IPS DF 6.9 (cell line): ENCODE results near the gene EIF4A3.

ENCODE experiments used
- DNase-seq: peaks from one replicate; pipeline ENCODE4 v3.0.0-alpha.2; 2013; ENCODE audit warnings: low read depth, low spot score
- H3K27ac ChIP-seq: one replicate; pipeline ENCODE4 v1.5.1; 2013; ENCODE audit warnings: low read length, control low read depth
- H3K27me3 ChIP-seq: 2 replicates; pipeline ENCODE4 v1.6.1; 2013; ENCODE audit warnings: mild to moderate bottlenecking, low read length; ENCODE audit not compliant: control insufficient read depth, insufficient read depth
- H3K36me3 ChIP-seq: 2 replicates; pipeline ENCODE4 v1.6.1; 2013; ENCODE audit warnings: low read length; ENCODE audit not compliant: control insufficient read depth, insufficient read depth
- H3K4me1 ChIP-seq: 2 replicates; pipeline ENCODE4 v1.6.1; 2013; ENCODE audit warnings: low read length; ENCODE audit not compliant: control insufficient read depth, insufficient read depth
- H3K4me3 ChIP-seq: 2 replicates; pipeline ENCODE4 v1.5.1; 2013; ENCODE audit warnings: mild to moderate bottlenecking, low read length
- H3K9me3 ChIP-seq: 2 replicates; pipeline ENCODE4 v1.6.1; 2013; ENCODE audit warnings: low read length, inconsistent platforms; ENCODE audit not compliant: control insufficient read depth, insufficient read depth
- WGBS: extraction: QIAGEN DNeasy Blood & Tissue Kit; methylation state at CpG from one replicate; pipeline ENCODE4 v1.1.7; 2013; ENCODE audit warnings: mixed read lengths, missing lambda C conversion rate; ENCODE audit not compliant: insufficient read length, insufficient coverage; 5-methylcytosine and 5-hydroxymethylcytosine counted together

EIF4A3 gene

GRCh38 chr17:80185968-80186367 lies 39.0 kb upstream of the EIF4A3 start:
- Histone ChIP-seq H3K4me1 (no peaks in the 10 kb centered on the region; the same call in 1 of the 2 replicates), H3K27me3 (no peaks in the 10 kb centered on the region), H3K36me3 (no peaks in the 10 kb centered on the region; the same call in 1 of the 2 replicates), H3K4me3 (no peak overlapping the region), H3K27ac (no peak overlapping the region), H3K9me3 (no peaks in the 10 kb centered on the region)
- WGBS: no CpG with 5 or more reads among the region's 9 CpGs
- DNase-seq: no peak

GRCh38 chr17:80184423-80184714 lies 37.4 kb upstream of the EIF4A3 start:
- H3K4me3 ChIP-seq: no peak overlapping the region
- H3K4me1 ChIP-seq: no peaks in the 10 kb centered on the region; the same call in 1 of the 2 replicates
- no peaks in the 10 kb centered on the region; the same call in 1 of the 2 replicates for H3K36me3 ChIP-seq
- no peaks in the 10 kb centered on the region for H3K9me3 ChIP-seq
- no CpG with 5 or more reads among the region's 10 CpGs for WGBS
- DNase-seq: no peak
- H3K27me3 ChIP-seq: no peaks in the 10 kb centered on the region
- H3K27ac ChIP-seq: no peak overlapping the region

GRCh38 chr17:80183581-80184422 lies 36.9 kb upstream of the EIF4A3 start:
- WGBS: no CpG with 5 or more reads among the region's 26 CpGs
- no peaks in the 10 kb centered on the region for H3K9me3 ChIP-seq
- no peaks in the 10 kb centered on the region; the same call in 1 of the 2 replicates for H3K36me3 ChIP-seq
- no peaks in the 10 kb centered on the region for H3K27me3 ChIP-seq
- H3K4me3 ChIP-seq: no peak overlapping the region
- H3K4me1 ChIP-seq: no peaks in the 10 kb centered on the region; the same call in 1 of the 2 replicates
- H3K27ac ChIP-seq: no peak overlapping the region
- no peak for DNase-seq

GRCh38 chr17:80182845-80183223 lies 35.9 kb upstream of the EIF4A3 start:
- DNase-seq: no peak

GRCh38 chr17:80182118-80182844 lies 35.4 kb upstream of the EIF4A3 start:
- no peaks in the 10 kb centered on the region; the same call in 1 of the 2 replicates for H3K4me1 ChIP-seq
- H3K4me3 ChIP-seq: no peak overlapping the region
- H3K36me3 ChIP-seq: no peaks in the 10 kb centered on the region; the same call in 1 of the 2 replicates
- WGBS: no CpG with 5 or more reads among the region's 30 CpGs
- H3K27ac ChIP-seq: no peak overlapping the region
- no peaks in the 10 kb centered on the region for H3K27me3 ChIP-seq
- no peaks in the 10 kb centered on the region for H3K9me3 ChIP-seq
- DNase-seq: no peak

More at GRCh38 chr17:80182845-80183223, 35.9 kb upstream of the EIF4A3 start:
- no CpG with 5 or more reads among the region's 12 CpGs for WGBS
- no peaks in the 10 kb centered on the region; the same call in 1 of the 2 replicates for H3K4me1 ChIP-seq
- no peaks in the 10 kb centered on the region; the same call in 1 of the 2 replicates for H3K36me3 ChIP-seq
- no peaks in the 10 kb centered on the region for H3K9me3 ChIP-seq
- H3K27ac ChIP-seq: no peak overlapping the region
- no peak overlapping the region for H3K4me3 ChIP-seq
- H3K27me3 ChIP-seq: no peaks in the 10 kb centered on the region

- no CpG with 5 or more reads among the region's 17 CpGs for WGBS
Measured at GRCh38 chr17:80181431-80181830, 34.5 kb upstream of the EIF4A3 start.

GRCh38 chr17:80180192-80180591 lies 33.3 kb upstream of the EIF4A3 start:
- Histone ChIP-seq H3K27me3 (no peaks in the 10 kb centered on the region), H3K36me3 (no peaks in the 10 kb centered on the region; the same call in 1 of the 2 replicates), H3K9me3 (no peaks in the 10 kb centered on the region), H3K4me1 (peaks cover 1% of the 10 kb centered on the region; the same call in 1 of the 2 replicates), H3K4me3 (no peak overlapping the region), H3K27ac (no peak overlapping the region)
- DNase-seq: no peak
- WGBS: no CpG with 5 or more reads among the region's 14 CpGs

More at GRCh38 chr17:80181431-80181830, 34.5 kb upstream of the EIF4A3 start:
- Histone ChIP-seq H3K27me3 (no peaks in the 10 kb centered on the region), H3K27ac (no peak overlapping the region), H3K4me1 (no peaks in the 10 kb centered on the region; the same call in 1 of the 2 replicates), H3K9me3 (no peaks in the 10 kb centered on the region), H3K4me3 (no peak overlapping the region), H3K36me3 (no peaks in the 10 kb centered on the region; the same call in 1 of the 2 replicates)
- no peak for DNase-seq

- 0 out of 2 replicates have a peak, but pooled peaks cover 1% of the 10 kb centered on the region for H3K4me1 ChIP-seq
- no peaks in the 10 kb centered on the region for H3K9me3 ChIP-seq
- H3K4me3 ChIP-seq: no peak overlapping the region
- no peak overlapping the region for H3K27ac ChIP-seq
- no peaks in the 10 kb centered on the region for H3K27me3 ChIP-seq
- no CpG with 5 or more reads among the region's 21 CpGs for WGBS
- no peak for DNase-seq
- H3K36me3 ChIP-seq: no peaks in the 10 kb centered on the region
Measured at GRCh38 chr17:80177986-80178595, 31.2 kb upstream of the EIF4A3 start.

GRCh38 chr17:80176757-80177156 lies 29.8 kb upstream of the EIF4A3 start:
- no peak overlapping the region for H3K27ac ChIP-seq
- WGBS: no CpG with 5 or more reads among the region's 11 CpGs
- no peak for DNase-seq
- H3K36me3 ChIP-seq: no peaks in the 10 kb centered on the region
- H3K9me3 ChIP-seq: no peaks in the 10 kb centered on the region
- 0 out of 2 replicates have a peak, but pooled peaks cover 1% of the 10 kb centered on the region for H3K4me1 ChIP-seq
- H3K4me3 ChIP-seq: no peak overlapping the region
- H3K27me3 ChIP-seq: no peaks in the 10 kb centered on the region

- no CpG with 5 or more reads among the region's 6 CpGs for WGBS
- no peaks in the 10 kb centered on the region for H3K9me3 ChIP-seq
- no peaks in the 10 kb centered on the region for H3K27me3 ChIP-seq
- H3K4me3 ChIP-seq: no peak overlapping the region
- H3K36me3 ChIP-seq: no peaks in the 10 kb centered on the region
- no peak overlapping the region for H3K27ac ChIP-seq
- H3K4me1 ChIP-seq: 0 out of 2 replicates have a peak, but pooled peaks cover 1% of the 10 kb centered on the region
- DNase-seq: no peak
Measured at GRCh38 chr17:80173916-80174315, 27.0 kb upstream of the EIF4A3 start.
